Eye (tissue), 1 donor: ENCODE results near the gene TMEM86A.
"Not testable (repeated sequence)": the region's sequence is repeated elsewhere in the genome, so short reads cannot be mapped to it uniquely, and the experiment has no call there.

Experiments
- DNase-seq: peaks from one replicate; pipeline ENCODE4 v3.0.0-alpha.2; 2015

Gene TMEM86A, protein sequence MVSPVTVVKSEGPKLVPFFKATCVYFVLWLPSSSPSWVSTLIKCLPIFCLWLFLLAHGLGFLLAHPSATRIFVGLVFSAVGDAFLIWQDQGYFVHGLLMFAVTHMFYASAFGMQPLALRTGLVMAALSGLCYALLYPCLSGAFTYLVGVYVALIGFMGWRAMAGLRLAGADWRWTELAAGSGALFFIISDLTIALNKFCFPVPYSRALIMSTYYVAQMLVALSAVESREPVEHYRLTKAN

DNA sequence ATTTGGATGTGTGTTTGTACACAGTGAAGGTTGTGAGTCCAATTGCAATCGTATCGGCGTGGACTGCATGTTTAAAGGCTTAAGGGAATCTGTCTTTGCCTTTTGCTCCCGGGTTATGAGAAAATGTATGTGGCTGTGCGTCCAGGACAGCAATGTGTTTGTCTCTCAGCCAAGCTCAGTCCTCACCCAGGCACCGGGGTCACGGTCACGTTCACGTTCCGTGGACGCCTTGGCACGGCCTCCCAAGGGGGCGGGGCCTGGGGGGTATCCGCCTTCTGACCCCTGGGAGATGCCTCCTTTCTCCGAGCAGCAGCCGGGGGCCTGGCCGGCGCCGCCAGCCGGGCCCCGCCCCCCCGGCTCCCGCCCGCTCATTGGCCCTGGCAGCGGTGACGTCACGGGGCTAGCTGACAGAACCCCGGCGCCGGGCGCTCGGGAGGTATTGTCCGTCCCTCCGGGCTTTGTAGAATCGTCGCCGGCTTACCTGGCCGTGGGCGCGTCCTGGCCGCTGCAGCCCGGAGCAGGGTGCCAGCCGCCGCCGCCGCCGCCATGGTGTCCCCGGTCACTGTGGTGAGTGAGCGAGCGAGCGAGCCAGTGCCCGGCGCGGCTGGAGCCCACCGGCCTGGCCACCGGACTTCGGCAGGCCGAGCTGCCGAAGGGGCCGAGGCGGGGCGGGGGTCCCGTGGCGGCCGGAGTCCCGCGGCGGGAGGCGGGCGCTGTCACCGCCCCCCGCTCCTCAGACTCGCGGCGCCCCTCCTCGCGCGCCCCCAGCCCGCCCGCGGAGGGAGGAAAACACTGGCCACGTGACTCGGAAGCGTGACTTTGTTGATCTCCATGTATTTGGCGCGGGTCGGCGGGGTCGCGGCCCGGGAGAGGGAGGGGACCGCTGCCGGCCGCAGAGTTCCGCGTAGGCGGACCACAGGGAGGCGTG, at the start of gene TMEM86A:
TMEM86A (plus strand) TSS at position 439 of the 928 bp plus-strand sequence; CDS start at position 547, 108 bp downstream.
- peak; percentile 96 for DNase-seq

DNA sequence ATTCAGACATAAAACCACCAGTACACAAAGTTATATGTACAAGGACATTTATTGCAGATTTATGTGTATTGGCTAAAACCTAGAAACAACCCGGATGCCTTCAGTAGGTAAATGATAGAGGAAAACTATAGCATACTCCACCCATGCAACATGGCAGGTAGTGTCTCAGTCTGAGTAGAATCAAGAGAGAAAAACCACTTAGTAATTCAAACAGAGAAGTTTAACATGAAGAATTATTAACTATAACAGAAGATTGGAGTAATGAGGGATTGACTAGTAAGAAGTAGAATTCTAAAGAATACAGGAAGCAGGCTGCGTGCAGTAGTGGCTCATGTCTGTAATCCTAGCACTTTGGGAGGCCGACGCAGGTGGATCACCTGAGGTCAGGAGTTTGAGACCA, 48.2 kb upstream of the TMEM86A start:
- DNase-seq, result no peak

DNA sequence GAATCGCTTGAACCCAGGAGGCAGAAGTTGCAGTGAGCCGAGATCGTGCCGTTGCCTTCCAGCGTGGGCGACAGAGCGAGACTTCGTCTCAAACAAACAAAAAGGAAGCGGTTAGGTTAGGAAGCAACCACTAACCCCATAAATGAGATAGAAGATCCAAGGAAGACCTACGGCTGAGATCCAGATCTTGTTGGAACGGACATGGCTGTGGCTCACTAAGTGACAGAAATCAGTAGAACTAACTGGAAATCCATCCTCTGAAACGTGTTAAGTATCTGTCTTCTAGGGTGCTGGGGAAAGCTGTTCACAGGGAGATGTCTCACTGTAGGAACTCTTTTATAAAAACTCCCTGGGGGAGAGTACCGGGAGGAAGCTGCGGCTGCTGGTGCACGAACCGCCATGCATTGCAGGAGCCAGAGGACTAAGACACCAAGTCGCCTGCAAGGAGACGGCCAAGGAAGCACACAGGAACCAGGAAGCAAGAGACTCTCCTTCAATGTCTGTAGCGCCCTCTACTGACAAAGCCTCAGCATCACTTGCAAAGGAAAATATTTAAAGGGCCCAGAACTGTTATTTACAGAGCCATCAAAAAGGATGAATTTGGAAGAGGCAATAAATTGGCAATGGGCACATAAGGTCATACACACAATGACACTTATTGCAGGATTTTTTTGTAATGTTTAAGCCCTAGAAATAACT, 47.6 kb upstream of the TMEM86A start:
- peak; percentile 51 for DNase-seq

DNA sequence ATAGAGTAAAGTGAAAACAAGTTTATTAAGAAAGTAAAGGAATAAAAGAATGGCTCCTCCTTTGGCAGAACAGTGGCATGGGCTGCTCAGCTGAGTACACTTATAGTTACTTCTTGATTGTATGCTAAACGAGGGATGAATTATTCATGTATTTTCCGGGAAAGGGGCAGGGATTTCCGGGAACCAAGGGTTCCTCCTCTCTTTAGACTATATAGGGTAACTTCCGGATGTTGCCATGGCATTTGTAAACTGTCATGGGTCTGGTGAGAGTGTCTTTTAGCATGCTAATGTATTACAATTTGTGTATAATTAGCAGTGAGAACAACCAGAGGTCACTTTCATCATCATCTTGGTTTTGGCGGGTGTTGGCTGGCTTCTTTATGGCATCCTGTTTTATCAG, 40.9 kb upstream of the TMEM86A start:
- no peak for DNase-seq

DNA sequence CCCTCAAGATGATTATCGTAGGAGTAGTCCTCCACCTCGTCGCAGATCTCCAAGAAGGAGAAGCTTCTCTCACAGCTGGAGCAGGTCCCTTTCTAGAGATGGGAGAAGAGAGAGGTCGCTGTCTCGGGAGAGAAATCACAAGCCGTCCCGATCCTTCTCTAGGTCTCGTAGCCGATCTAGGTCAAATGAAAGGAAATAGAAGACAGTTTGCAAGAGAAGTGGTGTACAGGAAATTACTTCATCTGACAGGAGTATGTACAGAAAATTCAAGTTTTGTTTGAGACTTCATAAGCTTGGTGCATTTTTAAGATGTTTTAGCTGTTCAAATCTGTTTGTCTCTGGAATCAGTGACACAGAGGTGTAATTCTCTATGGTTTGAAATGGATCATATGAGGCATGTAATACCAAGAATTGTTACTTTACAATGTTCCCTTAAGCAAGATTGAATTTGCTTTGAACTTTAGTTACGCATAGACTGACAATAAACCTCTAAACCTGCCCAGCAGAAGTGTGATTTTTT, 33.2 kb upstream of the TMEM86A start:
- DNase-seq, result not testable (repeated sequence)

DNA sequence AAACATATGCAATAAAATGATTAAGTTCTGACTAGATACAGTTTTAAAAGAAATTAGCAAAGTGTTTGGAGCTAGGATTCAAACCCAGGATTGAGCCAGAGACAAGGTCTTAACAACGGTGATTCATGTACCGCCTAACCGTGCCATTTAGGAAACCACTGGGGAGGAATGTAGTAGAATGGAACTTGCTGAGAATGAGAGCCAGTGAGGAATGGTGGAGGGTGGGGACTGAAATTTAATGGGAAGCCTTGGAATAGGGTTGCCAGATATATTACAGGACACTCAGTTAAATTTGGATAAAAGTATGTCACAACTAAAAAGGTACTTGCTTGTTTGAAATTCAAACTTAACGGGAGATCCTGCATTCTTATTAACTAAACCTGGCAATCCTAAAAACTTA, 30.4 kb upstream of the TMEM86A start:
- no peak for DNase-seq

DNA sequence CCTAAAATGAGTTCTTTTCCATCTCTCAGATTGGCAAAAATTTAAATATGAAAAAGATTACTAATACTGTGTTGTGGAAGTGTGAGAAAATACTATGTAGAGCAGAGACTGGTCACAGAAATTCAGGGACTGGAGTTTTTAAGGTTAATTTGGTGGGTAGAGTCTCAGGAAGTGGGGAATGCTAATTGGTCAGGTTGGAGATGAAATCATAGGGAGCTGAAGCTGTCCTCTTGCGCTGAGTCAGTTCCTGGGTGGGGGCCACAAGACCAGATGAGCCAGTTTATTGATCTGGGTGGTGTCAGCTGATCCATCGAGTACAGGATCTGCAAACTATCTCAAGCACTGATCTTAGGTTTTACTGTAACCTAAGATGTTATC, 29.4 kb upstream of the TMEM86A start:
- DNase-seq, result no peak

DNA sequence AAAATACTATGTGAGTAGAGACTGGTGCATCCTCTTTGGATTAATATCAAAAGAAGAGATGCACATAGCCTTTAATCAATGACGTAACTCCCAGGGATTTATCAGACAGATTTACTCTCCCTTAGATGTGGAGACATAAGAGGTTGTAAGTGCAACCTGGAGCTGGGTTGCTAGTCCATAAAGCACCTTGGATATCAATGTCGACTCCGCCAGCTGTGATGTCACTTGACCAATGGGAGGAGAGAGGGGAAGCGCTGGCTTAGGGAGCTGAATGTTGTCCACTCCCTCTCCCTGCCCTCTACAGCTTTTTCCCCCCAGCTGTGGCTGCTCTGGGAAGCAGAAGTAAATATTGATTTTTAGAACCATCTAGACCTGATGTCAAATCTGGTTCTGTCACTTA, 28.9 kb upstream of the TMEM86A start:
- peak; percentile 7 for DNase-seq

DNA sequence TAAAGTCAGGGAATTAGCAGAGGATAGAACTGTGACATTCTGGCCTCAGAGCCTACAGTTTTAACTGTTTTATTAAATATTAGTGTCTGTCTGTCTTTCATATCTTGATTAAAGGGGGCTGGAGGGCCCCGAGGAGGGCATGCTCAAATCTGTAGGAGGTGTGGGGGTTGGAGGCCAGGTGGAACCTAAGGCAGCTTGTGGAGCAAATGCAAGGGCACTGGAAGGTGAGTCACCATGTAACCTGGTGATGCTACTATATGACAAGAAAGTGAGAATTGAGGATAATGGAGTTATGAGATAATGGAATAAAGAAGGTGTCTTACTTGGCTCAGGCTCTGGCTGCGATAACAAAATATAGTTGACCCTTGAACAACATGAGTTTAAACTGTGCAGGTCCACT, 27.3 kb upstream of the TMEM86A start:
- no peak for DNase-seq

DNA sequence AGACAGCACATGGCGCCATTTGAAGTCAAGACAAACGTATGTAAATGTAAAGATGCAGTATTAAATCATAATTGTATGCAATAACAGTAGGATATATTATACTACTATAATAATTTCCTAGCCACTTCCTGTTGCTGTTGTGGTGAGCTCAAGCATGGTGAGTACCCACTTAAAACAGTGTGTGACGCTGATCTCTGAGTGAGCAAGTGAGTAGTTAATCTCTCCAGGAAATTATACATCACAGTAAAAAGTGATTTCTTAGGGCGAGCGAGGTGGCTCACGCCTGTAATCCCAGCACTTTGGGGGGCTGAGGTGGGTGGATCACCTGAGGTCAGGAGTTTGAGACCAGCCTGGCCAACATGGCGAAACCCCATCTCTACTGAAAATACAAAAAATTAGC, 26.4 kb upstream of the TMEM86A start:
- DNase-seq, result not testable (repeated sequence)

DNA sequence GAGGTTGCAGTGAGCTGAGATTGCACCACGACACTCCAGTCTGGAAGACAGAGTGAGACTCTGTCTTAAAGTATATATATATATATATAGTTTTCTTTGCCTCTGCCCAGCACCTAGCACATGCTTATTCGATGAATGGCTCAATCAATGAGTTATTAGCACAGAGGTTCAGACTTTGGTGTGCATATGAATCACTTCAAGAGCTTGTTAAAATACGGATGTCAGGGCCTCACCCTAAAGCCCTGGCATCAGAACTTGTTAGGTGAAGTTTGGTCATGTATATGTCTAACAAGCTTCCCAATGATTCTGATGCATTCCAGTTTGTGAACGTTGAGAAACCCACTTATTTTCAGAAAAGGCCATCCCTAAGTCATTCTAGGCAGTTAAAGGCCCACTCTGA, 21.8 kb upstream of the TMEM86A start:
- no peak for DNase-seq

DNA sequence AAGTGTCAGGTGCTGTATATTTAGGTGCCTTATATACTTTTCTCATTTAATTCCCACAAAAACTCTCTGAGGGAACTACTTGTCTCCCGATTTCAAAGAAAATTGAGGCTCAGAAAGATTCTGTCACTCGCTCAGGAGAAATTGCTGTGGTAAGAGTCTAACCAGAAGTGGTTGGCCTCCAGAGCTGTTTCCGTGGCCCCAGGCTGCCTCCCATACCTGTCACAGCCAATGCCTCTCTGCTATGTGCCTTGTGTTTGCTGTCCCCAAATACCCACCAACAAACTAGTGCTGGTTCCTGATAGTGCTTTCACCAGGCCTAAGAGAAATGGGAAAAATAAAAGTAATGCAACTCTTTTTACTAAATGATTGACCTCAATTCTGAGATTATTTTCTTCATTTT, 21.0 kb upstream of the TMEM86A start:
- no peak for DNase-seq

DNA sequence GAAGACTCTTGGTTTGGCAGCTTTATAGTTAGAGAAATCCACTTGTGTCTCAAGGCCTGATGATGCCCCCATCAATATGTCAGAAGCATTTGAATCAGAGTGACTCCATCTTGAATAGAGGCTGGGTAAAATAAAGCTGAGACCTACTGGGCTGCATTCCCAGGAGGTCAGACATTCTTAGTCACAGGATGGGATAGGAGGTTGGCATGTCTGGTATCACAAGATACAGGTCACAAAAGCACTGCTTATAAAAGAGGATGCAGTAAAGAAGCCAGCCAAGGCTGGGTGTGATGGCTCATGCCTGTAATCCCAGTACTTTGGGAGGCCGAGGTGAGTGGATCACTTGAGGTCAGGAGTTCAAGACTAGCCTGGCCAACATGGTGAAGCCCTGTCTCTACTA, 16.6 kb upstream of the TMEM86A start:
- not testable (repeated sequence) for DNase-seq

DNA sequence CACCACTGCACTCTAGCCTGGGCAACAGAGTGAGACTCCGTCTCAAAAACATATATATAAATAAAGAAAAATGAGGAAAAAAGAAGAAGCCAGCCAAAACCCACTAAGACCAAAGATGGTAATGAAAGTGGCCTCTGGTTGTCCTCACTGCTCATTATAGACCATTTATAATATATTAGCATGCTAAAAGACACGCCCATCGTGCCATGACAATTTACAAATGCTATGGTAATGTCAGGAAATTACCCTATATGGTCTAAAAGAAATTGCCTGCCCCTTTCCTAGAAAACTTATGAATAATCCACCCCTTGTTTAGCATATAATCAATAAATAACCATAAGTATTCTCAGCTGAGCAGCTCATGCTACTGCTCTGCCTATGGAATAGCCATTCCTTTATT, 16.1 kb upstream of the TMEM86A start:
- DNase-seq, result no peak

DNA sequence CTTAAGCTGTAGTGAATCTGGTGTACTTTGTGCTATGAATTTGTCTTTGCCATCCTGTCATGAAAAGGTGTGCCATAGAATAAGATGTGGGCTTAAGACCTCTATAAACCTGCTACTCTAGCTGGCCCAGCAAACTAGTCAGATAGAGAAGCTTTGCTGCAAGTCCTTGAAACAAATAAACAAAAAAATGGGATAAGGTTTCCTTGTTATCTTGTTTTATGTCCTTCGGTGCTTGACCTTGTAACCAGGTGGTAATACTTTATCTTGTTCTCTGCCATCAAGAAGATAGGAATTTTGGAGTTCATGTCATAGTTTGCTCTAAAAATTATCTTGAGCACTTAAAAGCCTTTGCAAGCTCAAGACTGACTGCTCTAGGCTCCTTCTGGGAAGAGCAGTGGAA, 14.3 kb upstream of the TMEM86A start:
- no peak for DNase-seq

DNA sequence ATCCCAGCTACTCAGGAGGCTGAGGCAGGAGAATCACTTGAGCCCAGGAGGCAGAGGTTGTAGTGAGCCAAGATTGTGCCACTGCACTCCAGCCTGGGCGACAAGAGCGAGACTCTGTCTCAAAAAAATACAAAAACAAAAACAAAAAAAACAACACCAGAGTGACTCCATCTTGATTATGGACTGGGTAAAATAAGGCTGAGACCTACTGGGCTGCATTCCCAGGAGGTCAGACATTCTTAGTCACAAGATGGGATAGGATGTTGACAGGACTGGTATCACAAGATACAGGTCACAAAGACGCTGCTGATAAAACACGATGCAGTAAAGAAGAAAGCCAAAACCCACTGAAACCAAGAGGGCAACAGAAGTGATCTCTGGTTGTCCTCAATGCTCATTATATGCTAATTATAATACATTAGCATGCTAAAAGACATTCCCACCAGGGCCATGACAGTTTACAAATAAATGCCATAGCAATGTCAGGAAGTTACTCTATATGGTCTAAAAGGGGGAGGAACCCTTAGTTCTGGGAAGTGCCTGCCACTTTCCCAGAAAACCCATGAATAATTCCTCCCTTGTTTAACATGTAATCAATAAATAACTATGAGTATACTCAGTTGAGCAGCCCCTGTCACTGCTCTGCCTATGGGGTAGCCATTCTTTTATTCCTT, 7.0 kb upstream of the TMEM86A start:
- DNase-seq, result not testable (repeated sequence)

DNA sequence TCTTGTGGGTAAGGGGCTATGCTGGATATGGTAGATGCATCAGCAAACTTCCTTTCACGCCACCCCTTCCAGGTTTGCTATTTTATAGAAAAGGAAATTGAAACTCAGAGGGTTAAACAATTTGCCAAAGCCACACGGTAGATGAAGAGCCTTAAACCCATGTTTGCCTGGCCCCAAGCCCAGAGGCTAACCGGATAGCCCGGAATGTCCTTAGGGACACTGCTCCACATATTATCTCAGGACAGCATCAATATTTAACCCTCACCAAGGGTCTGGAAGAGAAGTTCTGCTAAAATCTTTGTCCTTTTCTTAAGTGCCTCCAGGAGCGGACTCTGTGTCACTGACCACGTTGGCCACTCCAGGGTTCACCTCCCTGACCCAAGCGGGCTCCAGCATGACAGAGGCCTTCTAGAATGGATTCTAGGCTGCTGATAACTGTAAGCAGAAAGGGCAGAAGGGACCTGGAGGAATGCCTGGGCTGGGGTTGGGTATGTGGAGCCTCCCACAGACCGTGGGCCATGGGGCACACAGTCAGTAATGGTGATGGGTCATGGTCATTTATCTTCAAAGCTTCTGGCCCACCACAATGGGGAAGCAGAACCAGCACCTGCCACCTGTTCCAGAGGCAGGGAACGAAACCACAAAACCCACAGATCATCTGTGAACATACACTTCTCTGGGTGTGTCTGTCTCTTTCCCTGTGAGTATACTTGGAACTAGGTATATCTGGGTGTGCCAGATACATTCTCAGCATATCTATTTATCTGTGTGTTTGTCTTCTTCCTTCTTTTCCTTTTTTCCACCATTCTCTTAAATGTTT, 5.4 kb upstream of the TMEM86A start:
- DNase-seq, result no peak

DNA sequence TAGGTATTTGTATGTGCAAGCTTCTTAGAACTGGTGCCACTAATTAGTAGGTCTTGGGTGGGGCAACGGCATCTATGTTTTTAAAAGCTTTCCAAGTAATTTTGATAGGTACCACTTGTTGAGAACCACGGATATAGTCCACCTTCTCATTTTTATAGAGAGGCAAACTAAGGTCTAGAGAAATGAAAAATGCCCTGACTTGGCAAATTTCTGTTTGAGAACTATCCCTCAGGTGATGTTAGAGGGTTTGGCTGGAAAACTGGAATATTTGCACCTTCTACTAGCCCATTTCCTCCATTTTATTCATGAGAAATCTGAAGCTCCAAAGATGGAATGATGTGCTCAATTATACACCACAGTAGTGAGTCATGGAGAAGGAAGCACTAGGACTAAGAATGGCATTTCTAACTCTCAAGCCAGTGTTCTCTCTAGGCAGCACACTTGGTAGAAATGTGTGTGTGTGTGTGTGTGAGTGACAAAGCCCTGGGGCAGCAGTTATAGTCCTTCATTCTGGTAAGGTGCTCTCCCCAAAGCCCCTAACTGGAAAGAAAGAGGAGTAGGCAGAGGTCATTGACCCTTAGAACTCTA, 1.8 kb upstream of the TMEM86A start:
- no peak for DNase-seq

DNA sequence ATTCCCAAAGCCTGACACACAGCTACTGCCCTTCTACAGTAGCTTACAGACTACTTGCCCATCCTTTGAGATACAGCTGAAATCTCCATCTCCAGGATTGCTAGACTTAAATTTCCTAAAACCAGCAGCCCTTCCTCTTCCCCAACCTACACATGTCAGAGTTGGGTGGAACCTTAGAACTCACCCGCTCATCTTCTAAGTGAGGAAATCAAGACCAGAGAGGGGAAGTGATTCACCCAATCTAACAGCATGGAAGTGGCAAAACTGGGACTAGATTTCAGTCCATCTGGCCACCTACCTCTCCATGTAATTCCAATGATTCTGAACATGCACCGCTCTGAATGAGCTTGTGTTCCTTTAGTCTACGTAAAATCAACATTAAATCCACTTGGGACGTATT, 1.0 kb upstream of the TMEM86A start:
- DNase-seq, result no peak

DNA sequence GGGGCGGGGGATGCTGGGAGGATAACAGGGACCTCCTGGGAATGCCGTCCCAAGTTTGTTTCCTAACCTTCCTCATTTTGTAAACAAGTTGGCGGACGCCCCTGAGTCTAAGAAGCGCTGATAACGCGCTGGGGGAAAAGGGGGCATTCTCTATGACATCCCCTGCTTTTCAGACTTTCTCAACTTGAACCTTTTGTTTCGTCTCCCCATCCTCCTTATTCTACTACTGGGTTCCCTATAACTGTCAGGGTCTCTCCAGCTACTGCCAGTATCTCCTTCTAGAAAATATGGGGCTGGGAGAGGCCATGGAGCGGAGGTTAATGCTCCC, 654 bp downstream of the TMEM86A start:
- DNase-seq, result no peak

DNA sequence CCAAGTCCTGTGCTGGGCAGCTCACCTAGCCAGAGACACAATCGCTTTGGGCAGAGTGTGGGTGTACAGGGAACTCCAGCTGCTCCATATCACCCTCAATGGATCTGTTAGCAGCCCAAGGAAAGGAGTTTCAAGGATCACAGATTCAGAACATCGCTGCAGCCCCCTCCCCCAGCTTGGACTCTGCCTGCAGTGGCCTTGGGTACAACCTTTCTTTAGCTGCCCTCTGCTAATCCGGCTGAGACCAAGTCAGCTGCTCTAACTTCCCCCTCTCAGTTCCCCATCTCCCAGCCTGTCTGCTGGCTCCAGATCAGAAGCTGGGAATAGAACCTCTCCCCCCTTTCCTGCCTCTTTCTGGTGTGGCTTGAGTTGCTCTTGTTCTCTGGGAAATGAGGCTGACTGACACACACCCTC, 1.3 kb downstream of the TMEM86A start:
- DNase-seq, result peak; percentile 43

DNA sequence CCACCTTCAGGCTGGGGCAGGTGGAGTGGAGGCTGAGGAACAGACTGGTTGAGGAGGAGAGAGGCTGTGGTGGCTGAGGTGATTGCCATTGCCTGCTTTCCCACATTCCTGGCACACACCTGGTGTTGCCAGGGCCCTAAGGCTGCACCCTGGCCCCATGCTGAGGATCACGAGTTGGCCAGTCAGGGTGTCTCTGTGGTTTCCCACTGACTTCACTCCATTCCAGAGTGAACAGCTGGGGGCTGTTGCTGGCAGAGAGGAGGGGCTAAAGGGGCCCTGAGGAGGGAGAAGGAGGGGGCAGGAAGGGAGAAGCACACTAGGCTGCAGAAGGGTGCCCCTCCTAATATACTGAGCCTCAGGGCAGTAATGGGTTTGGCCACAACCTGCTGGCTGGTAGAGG, 1.8 kb downstream of the TMEM86A start:
- DNase-seq, result no peak
